HL-60 (cell line): ENCODE results near the gene DDIT3.

Experiments
- CTCF ChIP-seq: IDR thresholded peaks from one replicate; pipeline ENCODE4 v1.5.1; 2011; ENCODE audit warnings: low read length, control low read depth, inconsistent platforms; ENCODE audit not compliant: insufficient read depth
- GABPA ChIP-seq: IDR thresholded peaks from 2 replicates; pipeline ENCODE4 v1.6.1; 2012; ENCODE audit warnings: low read depth
- POLR2AphosphoS5 ChIP-seq: IDR thresholded peaks from 2 replicates; pipeline ENCODE4 v1.6.1; 2012; ENCODE audit warnings: low read depth
- REST ChIP-seq: IDR thresholded peaks from 2 replicates; pipeline ENCODE4 v1.6.1; 2012; ENCODE audit warnings: low read depth; ENCODE audit not compliant: insufficient replicate concordance
- SPI1 ChIP-seq: IDR thresholded peaks from 2 replicates; pipeline ENCODE4 v1.6.1; 2012; ENCODE audit warnings: low read depth, mild to moderate bottlenecking, borderline replicate concordance

GRCh38 chr12:57515408-57515933, 4.8 kb downstream of the DDIT3 start:
- TF ChIP-seq CTCF (no peak), REST (no peak), GABPA (no peak), POLR2AphosphoS5 (no peak), SPI1 (no peak)
